GM18526 (cell line): ENCODE measurements around the gene SLIT3.

Source experiments
- POLR2A ChIP-seq: IDR thresholded peaks from 3 replicates; pipeline ENCODE4 v1.6.1; 2011; ENCODE audit not compliant: insufficient read length; ENCODE audit errors: extremely low read depth

SLIT3 gene

DNA sequence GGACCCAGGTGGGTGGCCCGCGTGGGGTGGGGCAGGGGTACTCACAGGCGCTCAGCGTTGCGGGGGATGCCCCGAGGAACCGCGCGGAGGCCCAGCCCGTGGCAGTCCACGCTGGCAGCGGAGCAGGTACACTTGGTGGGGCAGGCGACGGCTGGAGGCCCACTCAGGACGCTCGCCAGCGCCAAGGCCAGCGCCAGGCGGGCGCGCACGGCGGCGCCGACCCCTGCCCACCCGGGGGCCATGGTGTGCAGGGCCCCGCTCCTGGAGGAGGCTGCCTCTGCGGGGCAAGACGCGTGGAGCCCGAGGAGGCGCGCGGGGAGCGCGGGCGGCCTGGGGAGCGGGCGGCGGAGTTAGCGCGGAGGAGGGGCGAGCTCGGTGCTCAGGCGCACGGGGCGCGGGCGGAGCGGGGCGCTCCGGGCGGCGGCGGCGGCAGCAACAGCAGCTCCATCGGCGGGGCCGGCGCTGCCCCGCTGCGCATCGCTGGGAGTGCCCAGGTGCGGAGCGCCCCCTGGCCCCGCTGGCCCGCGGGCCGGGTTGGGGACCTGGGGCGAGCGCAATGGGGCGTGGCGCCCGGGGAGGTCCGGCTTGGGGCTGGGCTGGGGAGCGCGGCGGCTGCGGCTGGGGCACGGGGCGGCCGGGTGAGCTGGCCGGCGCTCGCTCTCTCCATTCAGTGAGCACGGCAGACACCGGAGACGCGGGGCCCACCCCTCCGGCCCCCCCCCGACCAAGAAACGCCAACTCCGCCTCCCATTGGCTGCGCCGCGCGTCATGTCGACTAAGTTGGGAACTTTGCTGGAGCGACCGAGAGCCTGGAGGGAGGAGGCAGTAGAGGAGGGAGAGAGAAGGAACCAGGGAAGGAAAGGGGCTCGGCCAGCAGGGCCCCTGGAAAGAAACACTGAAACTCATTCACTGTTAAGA is at the start of gene SLIT3:
TSS of gene SLIT3 (minus strand) at position 672 of the 918 bp plus-strand sequence. CDS start at position 242, 430 bp downstream.
- TF ChIP-seq POLR2A: no peak

DNA sequence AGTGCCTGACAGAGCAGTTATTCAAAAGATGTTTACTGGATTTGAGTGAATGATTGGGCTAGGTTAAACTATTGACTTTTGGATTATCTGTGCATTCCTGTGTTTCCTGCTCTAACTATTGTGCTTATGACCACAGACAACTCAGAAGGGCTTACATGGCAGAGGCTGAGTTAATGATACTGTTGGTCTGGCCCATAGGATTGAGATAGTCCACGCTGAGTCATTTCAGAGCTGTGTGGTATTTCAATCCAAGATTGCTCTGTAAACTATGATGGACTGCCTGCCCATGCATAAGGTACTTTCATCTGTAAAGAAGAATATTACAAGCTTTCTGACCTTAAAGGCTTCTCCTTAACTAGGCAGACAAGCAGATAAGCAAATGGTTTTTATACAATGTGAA is 49.1 kb upstream of the SLIT3 start:
- TF ChIP-seq POLR2A: no peak

GRCh38 chr5:169347786-169348185 is 46.8 kb upstream of the SLIT3 start:
- no peak for TF ChIP-seq POLR2A

GRCh38 chr5:169344629-169345028 is 43.7 kb upstream of the SLIT3 start:
- TF ChIP-seq POLR2A: no peak

GRCh38 chr5:169343766-169344165 is 42.8 kb upstream of the SLIT3 start:
- no peak for TF ChIP-seq POLR2A

DNA sequence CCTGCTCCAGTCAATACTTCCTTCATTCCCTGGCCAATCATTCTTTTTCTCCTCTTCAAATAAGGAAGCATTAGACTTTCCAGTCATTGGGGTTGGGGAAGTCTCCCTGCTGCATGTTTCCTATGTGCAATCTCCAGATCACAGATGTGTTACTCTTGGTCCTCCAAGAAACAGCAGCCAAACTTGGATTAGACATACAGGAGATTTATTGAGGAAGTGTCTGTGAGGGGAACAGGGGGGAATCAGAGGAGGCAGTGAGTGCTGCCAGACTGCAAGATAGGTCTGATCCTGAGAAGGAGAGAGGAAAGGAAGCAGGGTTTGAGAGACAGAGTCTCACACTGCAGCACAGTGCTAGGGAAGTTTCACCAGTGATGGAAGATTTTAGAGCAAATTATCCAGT is 40.6 kb upstream of the SLIT3 start:
- TF ChIP-seq POLR2A: no peak

DNA sequence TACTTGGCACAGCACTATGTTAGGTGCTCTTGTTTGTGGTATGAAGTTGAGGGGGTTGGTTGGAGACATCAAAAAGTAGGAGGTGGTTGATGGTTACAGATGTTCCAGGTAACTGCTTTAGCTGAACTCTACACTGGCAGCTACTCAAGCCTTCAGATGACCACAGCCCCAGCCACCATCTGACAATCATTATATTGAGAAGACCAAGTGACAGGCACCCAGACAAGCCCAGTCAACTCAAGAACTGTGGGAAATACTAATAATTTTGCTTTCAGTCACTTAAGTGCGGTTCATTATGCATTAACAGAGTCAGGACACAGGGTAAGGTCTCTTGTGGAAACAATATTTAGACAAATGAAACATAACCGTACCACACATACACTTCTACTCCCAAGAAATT is 38.9 kb upstream of the SLIT3 start:
- TF ChIP-seq POLR2A: no peak

DNA sequence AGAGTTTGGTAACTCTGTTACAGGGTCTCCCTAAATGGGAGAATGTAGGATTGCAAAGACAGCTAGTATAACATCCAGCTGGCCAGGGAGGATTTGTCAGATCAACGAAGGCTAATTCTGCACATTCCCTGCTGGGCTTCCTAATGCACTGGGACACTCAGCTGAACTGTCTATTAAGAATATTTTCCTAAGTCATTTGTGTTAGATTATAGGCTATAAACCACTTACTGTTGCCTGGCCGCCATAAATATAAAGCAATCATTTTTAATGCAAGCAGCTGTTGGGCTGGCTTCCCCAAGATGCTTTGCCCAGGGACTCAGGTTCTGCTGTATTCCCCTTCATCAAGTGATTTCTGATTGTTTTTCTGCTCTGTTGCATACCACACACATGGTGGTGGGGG is 35.3 kb upstream of the SLIT3 start:
- no peak for TF ChIP-seq POLR2A

- no peak for TF ChIP-seq POLR2A
Observed at GRCh38 chr5:169335806-169336205, 34.9 kb upstream of the SLIT3 start.

DNA sequence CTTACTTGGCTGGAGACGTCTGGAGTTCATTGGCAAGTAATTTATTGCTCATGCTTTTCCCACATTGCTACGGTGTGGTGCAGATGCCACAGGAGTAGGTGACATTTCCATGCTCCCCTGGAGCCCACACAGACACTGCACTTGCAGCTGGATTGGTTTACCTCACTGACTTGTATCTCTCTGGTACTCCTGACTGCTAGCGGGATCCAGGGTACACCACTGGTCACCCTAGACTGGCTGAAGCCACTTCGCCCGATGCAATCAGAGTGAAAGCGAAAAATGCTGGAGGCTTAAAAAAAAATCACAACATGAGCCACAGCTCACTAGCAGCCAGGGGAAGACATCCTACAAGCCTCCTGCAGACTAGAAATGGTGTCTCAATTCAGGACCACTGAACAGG is 32.6 kb upstream of the SLIT3 start:
- no peak for TF ChIP-seq POLR2A

- no peak for TF ChIP-seq POLR2A
Observed at GRCh38 chr5:169331292-169331852, 30.4 kb upstream of the SLIT3 start.

DNA sequence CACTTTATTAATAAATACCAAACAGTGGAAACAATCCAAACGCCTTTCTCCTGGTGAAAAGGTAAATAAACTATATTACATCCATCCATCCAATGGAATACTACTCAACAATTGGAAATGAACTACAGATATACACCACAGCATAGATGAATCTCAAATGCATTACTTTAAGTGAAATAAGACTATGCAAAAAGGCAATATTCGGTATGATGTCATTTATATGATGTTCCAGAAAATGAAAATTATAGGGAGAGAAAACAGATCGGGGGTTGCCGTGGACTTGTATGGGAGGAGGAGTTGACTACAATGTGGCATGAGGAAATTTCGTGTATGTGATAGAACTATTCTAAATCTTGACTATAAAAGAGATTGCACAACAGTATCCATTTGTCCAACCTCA is 27.5 kb upstream of the SLIT3 start:
- no peak for TF ChIP-seq POLR2A

DNA sequence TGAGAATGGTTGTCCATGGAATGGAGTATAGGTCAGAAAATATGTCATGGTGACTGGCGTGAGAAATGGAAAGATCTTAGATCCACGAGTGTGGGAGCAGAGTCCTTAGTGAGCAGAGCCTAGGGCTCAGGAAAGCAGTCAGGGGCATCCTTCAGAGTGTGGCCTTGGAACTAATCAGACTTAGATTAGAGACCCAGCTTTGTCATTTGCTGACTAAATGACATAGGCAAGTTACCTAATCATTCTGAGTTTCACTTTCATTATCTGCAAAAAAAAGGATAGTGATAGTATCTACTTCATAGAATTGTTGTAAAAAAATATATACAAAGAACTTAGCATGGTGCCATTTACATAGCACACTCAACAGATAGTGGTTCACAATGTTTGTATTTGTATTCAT is 24.3 kb upstream of the SLIT3 start:
- TF ChIP-seq POLR2A: no peak

- no peak for TF ChIP-seq POLR2A
Observed at GRCh38 chr5:169318556-169318955, 17.6 kb upstream of the SLIT3 start.

- TF ChIP-seq POLR2A: no peak
Observed at GRCh38 chr5:169307646-169308045, 6.7 kb upstream of the SLIT3 start.

DNA sequence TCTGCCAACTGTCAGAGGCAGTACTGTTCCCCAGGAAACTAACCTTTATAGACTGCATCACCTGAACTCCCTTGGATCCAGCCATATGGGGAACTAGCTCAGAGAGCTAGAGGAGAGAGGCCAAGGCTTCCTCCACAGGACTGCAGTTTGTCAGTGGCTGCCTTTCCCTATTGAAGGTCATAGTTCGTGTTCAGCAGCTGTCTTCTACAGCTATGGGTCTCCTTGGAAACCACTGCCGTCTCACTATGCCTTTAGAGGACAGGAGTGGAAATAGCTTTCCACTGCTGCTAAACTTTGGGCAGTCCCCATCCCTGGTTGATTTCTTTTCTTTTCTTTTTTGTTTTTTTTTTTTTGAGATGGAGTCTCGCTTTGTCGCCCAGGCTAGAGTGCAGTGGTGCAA is 4.4 kb upstream of the SLIT3 start:
- no peak for TF ChIP-seq POLR2A

DNA sequence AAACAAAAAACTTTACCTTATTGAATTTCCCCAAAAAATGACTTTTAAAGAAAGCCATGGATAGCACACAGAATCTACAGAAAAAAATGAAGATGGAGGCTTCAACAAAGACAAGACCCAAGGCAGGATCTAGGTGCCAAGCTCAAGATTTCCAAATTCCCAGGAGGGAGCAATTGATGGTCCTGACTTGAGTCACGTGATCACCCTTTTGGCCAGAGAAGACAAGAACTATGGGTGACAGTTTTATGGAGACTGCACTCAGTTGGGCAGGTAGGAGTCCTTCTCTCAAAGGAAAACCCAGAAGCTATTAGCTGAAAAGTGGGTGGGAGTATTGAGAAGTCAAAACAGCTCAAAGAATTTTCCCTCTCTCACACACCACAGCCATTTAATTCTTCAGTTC is 3.2 kb upstream of the SLIT3 start:
- no peak for TF ChIP-seq POLR2A
